WTC11 (cell line): Measurements from ENCODE around the gene KCNQ4.

ENCODE experiments used
- CTCF ChIP-seq: fragments of 200-600 bp; IDR thresholded peaks from 2 replicates; pipeline ENCODE4 v1.8.0; 2022; ENCODE audit warnings: antibody characterized with exemption
- IRF1 ChIP-seq: sonication (generic); formaldehyde crosslinking; IDR thresholded peaks from 2 replicates; pipeline ENCODE4 v1.8.0; 2023; ENCODE audit warnings: missing genetic modification reagents
- JUN ChIP-seq: sonication (generic); formaldehyde crosslinking; IDR thresholded peaks from 2 replicates; pipeline ENCODE4 v1.8.0; 2023; ENCODE audit warnings: mild to moderate bottlenecking, missing genetic modification reagents
- NFE2L1 ChIP-seq: sonication (generic); formaldehyde crosslinking; IDR thresholded peaks from 2 replicates; pipeline ENCODE4 v1.8.1; 2023; ENCODE audit warnings: missing genetic modification reagents
- SP1 ChIP-seq: sonication (generic); formaldehyde crosslinking; conservative IDR thresholded peaks from 2 replicates; pipeline ENCODE4 v1.8.1; 2022; ENCODE audit warnings: missing genetic modification reagents
- TEAD4 ChIP-seq: sonication (generic); formaldehyde crosslinking; IDR thresholded peaks from 2 replicates; pipeline ENCODE4 v1.8.0; 2022; ENCODE audit warnings: mild to moderate bottlenecking, missing genetic modification reagents
- USF1 ChIP-seq: sonication (generic); formaldehyde crosslinking; IDR thresholded peaks from 2 replicates; pipeline ENCODE4 v1.8.0; 2022; ENCODE audit warnings: mild to moderate bottlenecking, missing genetic modification reagents
- ZNF263 ChIP-seq: sonication (generic); formaldehyde crosslinking; IDR thresholded peaks from 2 replicates; pipeline ENCODE4 v1.8.1; 2022; ENCODE audit warnings: low read depth, mild to moderate bottlenecking, moderate library complexity, missing genetic modification reagents
- TF ChIP-seq, protein P1 (sequence below): sonication (generic); formaldehyde crosslinking; IDR thresholded peaks from 2 replicates; pipeline ENCODE4 v1.8.1; 2023; ENCODE audit warnings: mild to moderate bottlenecking, missing genetic modification reagents, moderate library complexity

GRCh38 chr1:40803902-40804301, 20.3 kb downstream of the KCNQ4 start:
- TF ChIP-seq IRF1 (no peak), CTCF (no peak), SP1 (no peak), NFE2L1 (CRISPR knock-in tag) (no peak), JUN (CRISPR knock-in tag) (no peak), ZNF263 (CRISPR knock-in tag) (no peak), TEAD4 (CRISPR knock-in tag) (no peak), USF1 (no peak)
- TF ChIP-seq, protein P1, sequence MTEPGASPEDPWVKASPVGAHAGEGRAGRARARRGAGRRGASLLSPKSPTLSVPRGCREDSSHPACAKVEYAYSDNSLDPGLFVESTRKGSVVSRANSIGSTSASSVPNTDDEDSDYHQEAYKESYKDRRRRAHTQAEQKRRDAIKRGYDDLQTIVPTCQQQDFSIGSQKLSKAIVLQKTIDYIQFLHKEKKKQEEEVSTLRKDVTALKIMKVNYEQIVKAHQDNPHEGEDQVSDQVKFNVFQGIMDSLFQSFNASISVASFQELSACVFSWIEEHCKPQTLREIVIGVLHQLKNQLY (CRISPR knock-in tag), result no peak
